Vagina (tissue), 2 donors: ENCODE data around the gene ABCC3. TPM values are rescaled to one million over a fixed set of nuclear protein-coding genes. Genes with fewer than 3 reads are reported as not detected.

Experiments
- DNase-seq, 2 donors: peaks; one replicate each; pipeline ENCODE4 v3.0.0-alpha.2; 2017; ENCODE audit errors: extremely low spot score in 2 of 2
- H3K27ac ChIP-seq: fragments of 200-600 bp; sonication (generic); one replicate; pipeline ENCODE4 v1.5.1; 2019
- H3K27me3 ChIP-seq: fragments of 200-600 bp; sonication (generic); one replicate; pipeline ENCODE4 v1.5.1; 2019
- H3K36me3 ChIP-seq, 2 donors: fragments of 200-600 bp; sonication (generic); one replicate each; pipeline ENCODE4 v1.5.1; 2017 to 2019
- H3K4me1 ChIP-seq: fragments of 200-600 bp; sonication (generic); one replicate; pipeline ENCODE4 v1.5.1; 2019
- H3K4me3 ChIP-seq, 2 donors: fragments of 200-600 bp; sonication (generic); 1 replicate in 1 of 2; 2 replicates in 1 of 2; pipeline ENCODE4 v1.5.1; 2016 to 2019
- H3K9me3 ChIP-seq: fragments of 200-600 bp; sonication (generic); one replicate; pipeline ENCODE4 v1.5.1; 2019
- POLR2A ChIP-seq, 2 donors: fragments of 450-650 bp; IDR thresholded peaks; one replicate each; pipeline ENCODE4 v1.6.1; 2017; ENCODE audit warnings: antibody characterized with exemption in 2 of 2, mild to moderate bottlenecking in 2 of 2, moderate library complexity in 2 of 2
- POLR2AphosphoS5 ChIP-seq, 2 donors: sonication (generic); formaldehyde crosslinking; IDR thresholded peaks; one replicate each; pipeline ENCODE4 v1.9.0; 2017; ENCODE audit warnings: antibody characterized with exemption in 2 of 2, mild to moderate bottlenecking in 2 of 2, low read depth in 1 of 2; ENCODE audit not compliant: insufficient read depth in 1 of 2
- intact Hi-C: fragments of 100-400 bp; cut with DNase I; formaldehyde crosslinking; loops from one replicate; pipeline ENCODE4 v1.15.1; 2023
- total RNA-seq: library from RNA; depleted of rRNA; stranded (reverse); fragments of >200 nt; gene quantifications from one replicate; pipeline ENCODE4 v1.2.3, GENCODE V29; 2016
- TF ChIP-seq, protein P1 (sequence below), 3 experiments: fragments of 450-650 bp in 2 of 3; fragments of 200-600 bp in 1 of 3; sonication (generic) in 1 of 3; IDR thresholded peaks; one replicate each; pipeline ENCODE4 v1.5.1; 2017 to 2019; ENCODE audit warnings: antibody characterized with exemption in 3 of 3, mild to moderate bottlenecking in 2 of 3, moderate library complexity in 2 of 3

Gene ABCC3
- total RNA-seq, 1 donor from 2014 or later, result 47.6 TPM

DNA sequence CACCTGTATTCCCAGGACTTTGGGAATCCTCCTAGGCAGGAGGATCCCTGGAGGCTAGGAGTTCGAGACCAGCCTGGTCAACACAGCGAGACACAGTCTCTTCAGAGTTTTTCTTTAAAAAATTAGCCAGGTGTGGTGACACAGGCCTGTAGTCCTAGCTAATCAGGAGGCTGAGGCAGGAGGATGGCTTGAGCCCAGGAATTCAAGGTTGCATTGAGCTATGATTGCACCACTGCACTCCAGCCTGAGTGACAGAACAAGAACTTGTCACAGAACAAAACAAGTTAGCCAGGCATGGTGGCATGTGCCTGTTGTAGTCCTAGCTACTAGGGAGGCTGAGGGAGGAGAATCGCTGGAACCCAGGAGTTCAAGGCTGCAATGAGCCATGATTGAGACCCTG is 48.3 kb downstream of the ABCC3 start:
- intact Hi-C loops, result loop anchor here (2.0 kb wide), 1 partner anchor 58 kb away; no protein-coding TSS in a partner anchor
- no peak overlapping the region for H3K4me3 ChIP-seq
- no peaks in the 10 kb centered on the region for H3K27me3 ChIP-seq
- DNase-seq, result no peak
- TF ChIP-seq, protein P1, sequence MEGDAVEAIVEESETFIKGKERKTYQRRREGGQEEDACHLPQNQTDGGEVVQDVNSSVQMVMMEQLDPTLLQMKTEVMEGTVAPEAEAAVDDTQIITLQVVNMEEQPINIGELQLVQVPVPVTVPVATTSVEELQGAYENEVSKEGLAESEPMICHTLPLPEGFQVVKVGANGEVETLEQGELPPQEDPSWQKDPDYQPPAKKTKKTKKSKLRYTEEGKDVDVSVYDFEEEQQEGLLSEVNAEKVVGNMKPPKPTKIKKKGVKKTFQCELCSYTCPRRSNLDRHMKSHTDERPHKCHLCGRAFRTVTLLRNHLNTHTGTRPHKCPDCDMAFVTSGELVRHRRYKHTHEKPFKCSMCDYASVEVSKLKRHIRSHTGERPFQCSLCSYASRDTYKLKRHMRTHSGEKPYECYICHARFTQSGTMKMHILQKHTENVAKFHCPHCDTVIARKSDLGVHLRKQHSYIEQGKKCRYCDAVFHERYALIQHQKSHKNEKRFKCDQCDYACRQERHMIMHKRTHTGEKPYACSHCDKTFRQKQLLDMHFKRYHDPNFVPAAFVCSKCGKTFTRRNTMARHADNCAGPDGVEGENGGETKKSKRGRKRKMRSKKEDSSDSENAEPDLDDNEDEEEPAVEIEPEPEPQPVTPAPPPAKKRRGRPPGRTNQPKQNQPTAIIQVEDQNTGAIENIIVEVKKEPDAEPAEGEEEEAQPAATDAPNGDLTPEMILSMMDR (IDR thresholded peaks at IDR 0.05), result no peak
- no peak for TF ChIP-seq POLR2AphosphoS5 (IDR thresholded peaks at IDR 0.05; ENCODE audit: insufficient read depth in 1 of 2, low read depth in 1 of 2)
- TF ChIP-seq POLR2A (IDR thresholded peaks at IDR 0.05), result no peak
- H3K27ac ChIP-seq, result no peak overlapping the region
- H3K9me3 ChIP-seq, result no peaks in the 10 kb centered on the region
- peaks cover 29% of the 10 kb centered on the region for H3K4me1 ChIP-seq
- H3K36me3 ChIP-seq, result no peaks in the 10 kb centered on the region

DNA sequence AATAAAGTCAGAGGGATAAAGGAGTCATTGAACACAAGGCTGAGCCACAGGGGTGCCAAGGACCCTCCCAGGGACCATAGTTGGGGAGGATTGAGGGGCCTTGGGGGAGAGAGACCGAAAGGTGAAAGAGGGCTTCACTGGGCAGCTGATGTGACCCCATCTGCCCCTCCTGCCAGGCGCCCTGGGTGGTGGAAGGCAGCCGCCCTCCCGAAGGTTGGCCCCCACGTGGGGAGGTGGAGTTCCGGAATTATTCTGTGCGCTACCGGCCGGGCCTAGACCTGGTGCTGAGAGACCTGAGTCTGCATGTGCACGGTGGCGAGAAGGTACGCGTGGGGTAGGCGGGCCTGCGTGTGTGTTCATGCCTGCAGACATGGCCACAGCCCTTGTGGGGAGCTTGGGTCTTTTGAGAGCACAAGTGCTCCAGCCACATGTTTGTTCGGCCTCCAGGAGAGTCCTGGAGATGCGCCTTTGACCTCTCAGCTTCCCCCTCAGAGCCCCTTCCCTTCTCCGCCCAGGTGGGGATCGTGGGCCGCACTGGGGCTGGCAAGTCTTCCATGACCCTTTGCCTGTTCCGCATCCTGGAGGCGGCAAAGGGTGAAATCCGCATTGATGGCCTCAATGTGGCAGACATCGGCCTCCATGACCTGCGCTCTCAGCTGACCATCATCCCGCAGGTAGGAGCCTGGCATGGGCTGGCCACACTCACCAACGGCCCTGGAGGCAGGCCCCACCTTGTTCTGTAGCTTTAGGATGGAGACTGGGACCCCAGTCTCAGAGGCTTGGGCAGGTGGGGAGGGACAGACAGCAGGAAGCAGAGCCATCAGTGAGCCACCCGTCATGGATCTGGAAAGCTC is 49.0 kb downstream of the ABCC3 start:
- intact Hi-C loops, result loop anchor here (2.0 kb wide), 1 partner anchor 57 kb away; no protein-coding TSS in a partner anchor
- no peak overlapping the region for H3K4me3 ChIP-seq
- TF ChIP-seq, protein P1 (IDR thresholded peaks at IDR 0.05), result no peak
- no peak for TF ChIP-seq POLR2AphosphoS5 (IDR thresholded peaks at IDR 0.05; ENCODE audit: insufficient read depth in 1 of 2, low read depth in 1 of 2)
- no peak for TF ChIP-seq POLR2A (IDR thresholded peaks at IDR 0.05)
- H3K27ac ChIP-seq, result no peak overlapping the region
- no peaks in the 10 kb centered on the region for H3K36me3 ChIP-seq
- peaks cover 29% of the 10 kb centered on the region for H3K4me1 ChIP-seq
- DNase-seq, result no peak
- no peaks in the 10 kb centered on the region for H3K9me3 ChIP-seq
- no peaks in the 10 kb centered on the region for H3K27me3 ChIP-seq

DNA sequence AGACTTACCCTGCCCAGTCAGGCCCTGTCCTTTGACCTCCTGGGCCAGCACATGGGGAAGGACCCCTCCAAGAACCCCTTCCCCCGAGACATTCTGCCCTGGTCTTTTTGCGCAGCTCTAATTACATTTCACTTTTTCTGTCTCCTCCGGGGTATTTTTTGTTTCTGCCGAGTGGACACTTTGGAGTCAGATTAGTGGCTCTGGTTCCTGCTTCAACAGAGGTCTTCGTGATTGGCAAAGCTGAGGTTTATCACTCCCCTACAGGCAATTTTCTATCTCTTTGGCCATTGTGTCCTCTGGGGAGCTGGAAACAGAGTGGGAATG is 49.6 kb downstream of the ABCC3 start:
- Histone ChIP-seq H3K4me1 (peaks cover 32% of the 10 kb centered on the region), H3K27me3 (no peaks in the 10 kb centered on the region), H3K36me3 (no peaks in the 10 kb centered on the region), H3K4me3 (no peak overlapping the region), H3K27ac (no peak overlapping the region), H3K9me3 (no peaks in the 10 kb centered on the region)
- intact Hi-C loops, result no loop called here
- no peak for DNase-seq
- TF ChIP-seq POLR2A (IDR thresholded peaks at IDR 0.05) (no peak), POLR2AphosphoS5 (IDR thresholded peaks at IDR 0.05; ENCODE audit: insufficient read depth in 1 of 2, low read depth in 1 of 2) (no peak)
- TF ChIP-seq, protein P1 (IDR thresholded peaks at IDR 0.05), result no peak

GRCh38 chr17:50684612-50685333 is 50.1 kb downstream of the ABCC3 start:
- intact Hi-C loops, result loop anchor here (5.0 kb wide), 2 partner anchors 52 to 137 kb away; partner anchors contain the start of genes ABCC3 and SPATA20
- DNase-seq, result no peak
- Histone ChIP-seq H3K27ac (no peak overlapping the region), H3K4me1 (peaks cover 36% of the 10 kb centered on the region), H3K36me3 (no peaks in the 10 kb centered on the region), H3K27me3 (no peaks in the 10 kb centered on the region), H3K4me3 (no peak overlapping the region), H3K9me3 (no peaks in the 10 kb centered on the region)
- TF ChIP-seq POLR2AphosphoS5 (IDR thresholded peaks at IDR 0.05; ENCODE audit: insufficient read depth in 1 of 2, low read depth in 1 of 2) (no peak), POLR2A (IDR thresholded peaks at IDR 0.05) (no peak)
- TF ChIP-seq, protein P1 (IDR thresholded peaks at IDR 0.05), result no peak
